H1 (cell line): Measurements from ENCODE around the gene RIT2. TPM values are rescaled to one million over a fixed set of nuclear protein-coding genes. Genes with fewer than 3 reads are reported as not detected.
A peak's percentile ranks its signal among the peaks of the same experiment; 100 is the strongest.

Experiments used
- CTCF ChIA-PET: fragments of 300-600 bp; sonication (Branson Sonifier 250); formaldehyde crosslinking; loops from one replicate; lab custom pipeline; 2021; ENCODE audit not compliant: partially characterized antibody; lab: Charles Lee
- POLR2A ChIA-PET: fragments of 300-600 bp; sonication (Branson Sonifier 250); formaldehyde crosslinking; loops from one replicate; lab custom pipeline; 2021; ENCODE audit warnings: inconsistent platforms; ENCODE audit not compliant: partially characterized antibody; lab: Charles Lee
- DNase-seq, 2 experiments: peaks; one replicate each; pipeline versions ENCODE4 v3.0.0 to v3.0.0-alpha.2; 2010 to 2022; ENCODE audit warnings: low spot score in 2 of 2, low read depth in 1 of 2, mixed read lengths in 1 of 2
- FAIRE-seq: peaks from 2 replicates; lab custom pipeline; 2011; peaks lifted over from hg19 to GRCh38; lab: Jason Lieb, UNC
- H2AFZ ChIP-seq: 2 replicates; pipeline ENCODE4 v1.8.1; 2012; ENCODE audit warnings: low read length, inconsistent platforms
- H2AK5ac ChIP-seq: 2 replicates; pipeline ENCODE4 v1.6.1; 2013; ENCODE audit warnings: low read depth, low read length
- H2BK120ac ChIP-seq: replicated peaks from 2 replicates; pipeline ENCODE3; 2013; ENCODE audit warnings: low read depth, low read length, inconsistent platforms
- H2BK12ac ChIP-seq: 2 replicates; pipeline ENCODE4 v1.6.1; 2013; ENCODE audit warnings: low read depth, low read length
- H2BK15ac ChIP-seq: 2 replicates; pipeline ENCODE4 v1.6.1; 2013; ENCODE audit warnings: low read length
- H2BK20ac ChIP-seq: 2 replicates; pipeline ENCODE4 v1.6.1; 2013; ENCODE audit warnings: low read length
- H2BK5ac ChIP-seq: 2 replicates; pipeline ENCODE4 v1.6.1; 2013; ENCODE audit warnings: low read depth, low read length
- H3K14ac ChIP-seq: 2 replicates; pipeline ENCODE4 v1.6.1; 2013; ENCODE audit warnings: inconsistent platforms; ENCODE audit not compliant: insufficient read length
- H3K18ac ChIP-seq: 2 replicates; pipeline ENCODE4 v1.6.1; 2013; ENCODE audit warnings: low read length; ENCODE audit errors: extremely low read depth
- H3K23ac ChIP-seq: 2 replicates; pipeline ENCODE4 v1.6.1; 2013; ENCODE audit warnings: inconsistent platforms; ENCODE audit not compliant: insufficient read length
- H3K23me2 ChIP-seq: 2 replicates; pipeline ENCODE4 v1.6.1; 2013; ENCODE audit warnings: low read depth, low read length
- H3K27ac ChIP-seq: 2 replicates; pipeline ENCODE4 v1.6.1; 2011; ENCODE audit warnings: low read depth, low read length, inconsistent platforms
- H3K27me3 ChIP-seq, 4 experiments: replicated peaks in 1 of 4; 1 replicate in 1 of 4; 2 replicates in 3 of 4; pipeline versions ENCODE4 v1.6.1 to v1.8.1; 2011 to 2013; ENCODE audit warnings: low read length in 3 of 4, mild to moderate bottlenecking in 3 of 4, inconsistent platforms in 2 of 4, mixed read lengths in 2 of 4, moderate library complexity in 1 of 4; ENCODE audit not compliant: control insufficient read depth in 3 of 4, insufficient read depth in 3 of 4; ENCODE audit errors: extremely low read depth in 1 of 4
- H3K36me3 ChIP-seq, 4 experiments: 2 replicates each; pipeline versions ENCODE4 v1.6.1 to v1.8.1; 2011 to 2013; ENCODE audit warnings: mild to moderate bottlenecking in 4 of 4, low read length in 3 of 4, moderate library complexity in 2 of 4, control low read depth in 1 of 4, inconsistent platforms in 1 of 4; ENCODE audit not compliant: insufficient read depth in 4 of 4, control insufficient read depth in 2 of 4
- H3K4ac ChIP-seq: replicated peaks from 2 replicates; pipeline ENCODE3; 2013; ENCODE audit warnings: low read length, low read depth, mixed read lengths, inconsistent platforms; ENCODE audit not compliant: insufficient read length
- H3K4me1 ChIP-seq, 4 experiments: replicated peaks in 1 of 4; 1 replicate in 1 of 4; 2 replicates in 3 of 4; pipeline versions ENCODE4 v1.6.1 to v1.8.1; 2011 to 2013; ENCODE audit warnings: low read length in 3 of 4, inconsistent platforms in 2 of 4, mixed read lengths in 1 of 4; ENCODE audit not compliant: insufficient read depth in 4 of 4, control insufficient read depth in 3 of 4
- H3K4me2 ChIP-seq, 2 experiments: 2 replicates each; pipeline versions ENCODE4 v1.6.1 to v1.8.1; 2011 to 2013; ENCODE audit warnings: low read depth in 2 of 2, low read length in 2 of 2, control low read depth in 1 of 2, inconsistent platforms in 1 of 2, mild to moderate bottlenecking in 1 of 2; ENCODE audit not compliant: insufficient read depth in 1 of 2
- H3K4me3 ChIP-seq, 4 experiments: fragments of 200-600, 300-600 bp in 1 of 4; sonication (generic), shearing (Covaris generic), sonication (Bioruptor Twin) in 1 of 4; 2 replicates each; pipeline versions ENCODE4 v1.5.1 to v1.8.1; 2011 to 2016; ENCODE audit warnings: low read length in 4 of 4, low read depth in 3 of 4, control low read depth in 2 of 4, inconsistent platforms in 2 of 4, mild to moderate bottlenecking in 2 of 4, mixed read lengths in 1 of 4, moderate library complexity in 1 of 4; ENCODE audit not compliant: insufficient read depth in 2 of 4; ENCODE audit errors: extremely low read depth in 1 of 4
- H3K56ac ChIP-seq: replicated peaks from 2 replicates; pipeline ENCODE3; 2013; ENCODE audit warnings: low read depth, mild to moderate bottlenecking, mixed read lengths, low read length, inconsistent platforms; ENCODE audit not compliant: insufficient read length
- H3K79me1 ChIP-seq: 2 replicates; pipeline ENCODE4 v1.6.1; 2013; ENCODE audit warnings: low read depth, low read length, control low read depth
- H3K79me2 ChIP-seq, 2 experiments: 2 replicates each; pipeline versions ENCODE4 v1.6.1 to v1.8.1; 2012 to 2013; ENCODE audit warnings: low read length in 2 of 2, mild to moderate bottlenecking in 2 of 2, inconsistent platforms in 1 of 2; ENCODE audit not compliant: insufficient read depth in 2 of 2, control insufficient read depth in 1 of 2
- H3K9ac ChIP-seq, 4 experiments: replicated peaks in 1 of 4; 1 replicate in 1 of 4; 2 replicates in 3 of 4; pipeline versions ENCODE4 v1.6.1 to v1.8.1; 2011 to 2013; ENCODE audit warnings: low read depth in 3 of 4, low read length in 3 of 4, control low read depth in 2 of 4, mild to moderate bottlenecking in 2 of 4, moderate library complexity in 2 of 4, inconsistent platforms in 1 of 4; ENCODE audit errors: extremely low read depth in 1 of 4
- H3K9me3 ChIP-seq, 2 experiments: 2 replicates each; pipeline versions ENCODE4 v1.6.1 to v1.8.1; 2012 to 2013; ENCODE audit warnings: mild to moderate bottlenecking in 2 of 2, moderate library complexity in 2 of 2, control low read depth in 1 of 2, inconsistent platforms in 1 of 2, low read depth in 1 of 2, low read length in 1 of 2, mixed read lengths in 1 of 2; ENCODE audit not compliant: insufficient read depth in 2 of 2
- H4K20me1 ChIP-seq, 2 experiments: replicated peaks in 1 of 2; 2 replicates each; pipeline versions ENCODE3 to v1.8.1; 2011 to 2013; ENCODE audit warnings: inconsistent platforms in 2 of 2, low read length in 2 of 2, mild to moderate bottlenecking in 1 of 2; ENCODE audit not compliant: insufficient read depth in 2 of 2, control insufficient read depth in 1 of 2
- H4K5ac ChIP-seq: 2 replicates; pipeline ENCODE4 v1.6.1; 2013; ENCODE audit warnings: low read length, low read depth, mixed read lengths, inconsistent platforms; ENCODE audit not compliant: insufficient read length
- H4K8ac ChIP-seq: 2 replicates; pipeline ENCODE4 v1.8.0; 2013; ENCODE audit warnings: mild to moderate bottlenecking, moderate library complexity, low read length, inconsistent platforms; ENCODE audit not compliant: insufficient read depth; ENCODE audit errors: extremely low read depth
- H4K91ac ChIP-seq: replicated peaks from 2 replicates; pipeline ENCODE3; 2013; ENCODE audit warnings: low read length, mixed read lengths, inconsistent platforms; ENCODE audit not compliant: insufficient read length
- BRCA1 ChIP-seq: IDR thresholded peaks from 2 replicates; pipeline ENCODE4 v1.6.1; 2012; ENCODE audit warnings: low read depth, low read length, improper control_type of control experiment
- CREB1 ChIP-seq: IDR thresholded peaks from 2 replicates; pipeline ENCODE4 v1.6.1; 2012; ENCODE audit warnings: inconsistent platforms
- CTBP2 ChIP-seq: IDR thresholded peaks from 2 replicates; pipeline ENCODE4 v1.7.0; 2011; ENCODE audit warnings: borderline replicate concordance, mild to moderate bottlenecking, moderate library complexity, mixed read lengths, low read length; ENCODE audit not compliant: insufficient read depth, insufficient read length
- CTCF ChIP-seq, 3 experiments: IDR thresholded peaks; 1 replicate in 2 of 3; 2 replicates in 1 of 3; pipeline versions ENCODE4 v1.5.1 to v1.6.1; 2011; ENCODE audit warnings: low read length in 3 of 3, mild to moderate bottlenecking in 3 of 3, inconsistent platforms in 2 of 3, low read depth in 1 of 3, moderate library complexity in 1 of 3; ENCODE audit not compliant: insufficient read depth in 1 of 3; ENCODE audit errors: control extremely low read depth in 1 of 3
- GABPA ChIP-seq: IDR thresholded peaks from 2 replicates; pipeline ENCODE4 v1.6.1; 2011; ENCODE audit warnings: mild to moderate bottlenecking, low read length, moderate library complexity, borderline replicate concordance; ENCODE audit not compliant: insufficient read depth
- POLR2A ChIP-seq, 2 experiments: IDR thresholded peaks; 1 replicate in 1 of 2; 2 replicates in 1 of 2; pipeline ENCODE4 v1.6.1; 2011; ENCODE audit warnings: low read depth in 2 of 2, low read length in 2 of 2, mild to moderate bottlenecking in 2 of 2; ENCODE audit errors: control extremely low read depth in 1 of 2
- RFX5 ChIP-seq: IDR thresholded peaks from 2 replicates; pipeline ENCODE4 v1.6.1; 2011; ENCODE audit warnings: low read depth, low read length, improper control_type of control experiment, borderline replicate concordance
- RNF2 ChIP-seq: fragments of 200-900, 300-1000 bp; sonication (generic); IDR thresholded peaks from 2 replicates; pipeline ENCODE4 v1.7.1; 2016; ENCODE audit warnings: borderline replicate concordance, low read depth, mild to moderate bottlenecking, antibody characterized with exemption, low read length; ENCODE audit not compliant: poor library complexity, severe bottlenecking; ENCODE audit errors: missing control alignments
- SP1 ChIP-seq: IDR thresholded peaks from 2 replicates; pipeline ENCODE4 v1.6.1; 2011; ENCODE audit warnings: low read depth, low read length
- TAF7 ChIP-seq: optimal IDR thresholded peaks from 2 replicates; pipeline ENCODE3; 2011; ENCODE audit warnings: low read depth, mild to moderate bottlenecking, inconsistent platforms, low read length, moderate library complexity, borderline replicate concordance
- TCF12 ChIP-seq: IDR thresholded peaks from 2 replicates; pipeline ENCODE4 v1.6.1; 2011; ENCODE audit warnings: low read depth, mild to moderate bottlenecking, low read length
- WGBS, 2 experiments: shearing (Covaris generic) in 1 of 2; methylation state at CpG; one replicate each; pipeline versions ENCODE4 v1.1.6 to v1.1.7; 2013 to 2015; ENCODE audit warnings: low lambda C conversion rate in 2 of 2, mixed read lengths in 2 of 2, inconsistent platforms in 1 of 2, low coverage in 1 of 2, missing lambda C conversion rate in 1 of 2; ENCODE audit not compliant: insufficient replicate concordance in 2 of 2, insufficient coverage in 1 of 2, insufficient read length in 1 of 2; ENCODE audit errors: extremely low coverage in 1 of 2, missing lambda C conversion rate in 1 of 2; 5-methylcytosine and 5-hydroxymethylcytosine counted together
- polyA plus RNA-seq, 7 experiments: library from polyadenylated mRNA; depleted of rRNA in 3 of 7; stranded (reverse) in 5 of 7; unstranded in 2 of 7; fragments of >200 nt in 5 of 7; fragments of 200-250 nt in 2 of 7; gene quantifications; 1 replicate in 5 of 7; 2 replicates in 1 of 7; 4 replicates in 1 of 7; pipeline versions ENCODE4 v1.2.1 to v1.2.3, GENCODE V29; 2011 to 2013; ENCODE audit warnings: missing spikeins in 2 of 7, mixed read lengths in 2 of 7
- total RNA-seq: library from RNA; stranded (reverse); fragmentation: NEBNext Ultra II Directional; extraction: Animal tissue kit (Norgen Biotek cat#: 25700); gene quantifications from 2 replicates; pipeline ENCODE4 v1.2.1, GENCODE V29; 2021

Gene RIT2
- total and polyA plus RNA-seq, 2 of the 8 experiments (the other 6 are each of a cell fraction or from before 2014, with no cell fraction given), result 0.67 to 3.2 TPM

GRCh38 chr18:42921226-42921737 lies 194.2 kb downstream of the RIT2 start:
- H2BK120ac ChIP-seq, result peak overlapping the region; percentile 47
- H2AK5ac ChIP-seq, result no peak overlapping the region
- H4K5ac ChIP-seq, result no peak overlapping the region
- POLR2A ChIA-PET, result no interaction called here
- no peak overlapping the region for H2BK5ac ChIP-seq
- TF ChIP-seq CREB1 (no peak), TCF12 (no peak), RNF2 (no peak), RFX5 (no peak), SP1 (no peak), CTCF (IDR thresholded peaks at IDR 0.05; ENCODE audit: control extremely low read depth in 1 of 3, insufficient read depth in 1 of 3, low read depth in 1 of 3, low read length in 3 of 3) (no peak), GABPA (no peak), CTBP2 (no peak), BRCA1 (no peak), TAF7 (no peak), POLR2A (IDR thresholded peaks at IDR 0.05; ENCODE audit: control extremely low read depth in 1 of 2, low read depth in 2 of 2, low read length in 2 of 2) (no peak)
- TF ChIP-seq, all 59 proteins: peak for 0
- no peak overlapping the region for H2BK12ac ChIP-seq
- 92% methylated on average over 1 of the region's 1 CpG; no CpG with 5 or more reads in 1 of the 2 experiments for WGBS, 2 experiments
- H3K4ac ChIP-seq, result no peak overlapping the region
- H4K8ac ChIP-seq, result no peak overlapping the region
- H3K14ac ChIP-seq, result no peak overlapping the region
- CTCF ChIA-PET, result no interaction called here
- no peak overlapping the region for H2BK15ac ChIP-seq
- H3K23me2 ChIP-seq, result no peaks in the 10 kb centered on the region
- peaks cover 0 to 1% (median 0%) of the 10 kb centered on the region in 4 experiments; a peak in 1 of 7 replicates for H3K27me3 ChIP-seq
- no peak overlapping the region for H3K56ac ChIP-seq
- no peak for DNase-seq
- H3K79me1 ChIP-seq, result no peaks in the 10 kb centered on the region
- H4K20me1 ChIP-seq, result no peaks in the 10 kb centered on the region
- no peak overlapping the region for H3K4me3 ChIP-seq
- no peak overlapping the region for H2BK20ac ChIP-seq
- peak overlapping the region; percentile 78; the same call in 1 of the 2 replicates for H2AFZ ChIP-seq
- no peak overlapping the region for H3K4me2 ChIP-seq
- H3K9ac ChIP-seq, result no peak overlapping the region
- H3K23ac ChIP-seq, result no peak overlapping the region
- H3K36me3 ChIP-seq, result no peaks in the 10 kb centered on the region
- H3K79me2 ChIP-seq, result no peaks in the 10 kb centered on the region
- H3K18ac ChIP-seq, result no peak overlapping the region; the same call in 1 of the 2 replicates
- no peaks in the 10 kb centered on the region for H3K9me3 ChIP-seq
- no peak for FAIRE-seq
- peak overlapping the region; percentile 79 for H4K91ac ChIP-seq
- H3K4me1 ChIP-seq, result peaks cover 0 to 3% (median 0%) of the 10 kb centered on the region in 4 experiments; a peak in 2 of 7 replicates
- H3K27ac ChIP-seq, result no peak overlapping the region
